GM12892 (cell line): ENCODE results near the gene COP1.

Source experiments
- POLR2A ChIP-seq: IDR thresholded peaks from 2 replicates; pipeline ENCODE4 v1.6.1; 2011; ENCODE audit warnings: low read depth, low read length, control low read depth
- POLR2AphosphoS5 ChIP-seq: IDR thresholded peaks from 2 replicates; pipeline ENCODE4 v1.6.1; 2011; ENCODE audit warnings: low read depth, low read length, control low read depth

- TF ChIP-seq POLR2A, result no peak
- no peak for TF ChIP-seq POLR2AphosphoS5
These were observed 273.3 kb downstream of the COP1 start for GRCh38 chr1:175933801-175934200.
